Activated T-cell treated with anti-CD3 and anti-CD28 coated beads, Interleukin-2, amount 50 U/mL, for 1 hour (primary cell): ENCODE results near the gene ADIPOR1.
"Not testable (repeated sequence)": the region's sequence is repeated elsewhere in the genome, so short reads cannot be mapped to it uniquely, and the experiment has no call there.

Experiments
- DNase-seq: peaks from one replicate; pipeline ENCODE4 v3.0.0-alpha.2; 2020

Gene ADIPOR1, protein sequence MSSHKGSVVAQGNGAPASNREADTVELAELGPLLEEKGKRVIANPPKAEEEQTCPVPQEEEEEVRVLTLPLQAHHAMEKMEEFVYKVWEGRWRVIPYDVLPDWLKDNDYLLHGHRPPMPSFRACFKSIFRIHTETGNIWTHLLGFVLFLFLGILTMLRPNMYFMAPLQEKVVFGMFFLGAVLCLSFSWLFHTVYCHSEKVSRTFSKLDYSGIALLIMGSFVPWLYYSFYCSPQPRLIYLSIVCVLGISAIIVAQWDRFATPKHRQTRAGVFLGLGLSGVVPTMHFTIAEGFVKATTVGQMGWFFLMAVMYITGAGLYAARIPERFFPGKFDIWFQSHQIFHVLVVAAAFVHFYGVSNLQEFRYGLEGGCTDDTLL

DNA sequence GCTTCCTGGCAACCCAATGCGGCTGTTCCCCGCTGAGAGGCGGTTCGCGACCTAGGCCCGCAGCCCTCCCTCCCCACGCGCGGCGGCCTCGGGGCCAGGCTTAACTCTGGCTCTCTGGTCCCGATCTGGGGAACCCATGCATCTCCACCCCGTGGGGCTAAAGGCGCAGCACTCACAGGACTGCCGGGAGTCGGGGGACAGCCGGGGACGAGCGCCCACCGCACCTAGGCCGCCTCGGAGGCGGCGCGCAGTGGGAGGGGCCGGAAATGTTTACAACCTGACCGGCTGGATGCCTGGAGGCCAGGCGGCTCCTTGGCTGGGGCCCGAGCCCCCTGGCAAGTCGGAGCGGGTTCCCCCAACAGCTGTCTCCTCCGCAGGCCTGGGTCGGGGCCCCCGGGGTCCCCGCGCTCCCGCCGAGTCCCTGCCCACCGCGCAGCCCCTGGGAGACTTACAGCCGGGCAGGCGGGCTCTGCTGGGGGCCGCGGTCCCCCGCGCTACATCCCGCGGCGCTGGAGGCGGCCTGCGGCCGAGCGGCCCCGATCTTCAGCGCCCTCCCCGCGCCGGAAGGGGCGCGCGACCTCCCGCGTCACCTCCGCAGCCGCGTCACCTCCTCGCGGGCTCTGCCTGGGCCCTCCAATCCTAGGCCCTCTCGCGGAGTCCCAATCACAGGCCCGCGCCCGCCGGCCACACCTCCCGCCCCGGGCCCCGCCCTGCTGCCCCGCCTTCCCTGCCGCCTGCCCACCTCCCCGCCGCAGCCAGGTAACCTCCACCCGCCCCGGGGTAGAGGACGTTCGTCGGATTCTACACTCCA, at the start of gene ADIPOR1:
Gene ADIPOR1, minus strand, starts transcription at position 580 of the 811 bp plus-strand sequence. CDS start 7,242 bp downstream, outside the sequence.
- peak; percentile 97 for DNase-seq

DNA sequence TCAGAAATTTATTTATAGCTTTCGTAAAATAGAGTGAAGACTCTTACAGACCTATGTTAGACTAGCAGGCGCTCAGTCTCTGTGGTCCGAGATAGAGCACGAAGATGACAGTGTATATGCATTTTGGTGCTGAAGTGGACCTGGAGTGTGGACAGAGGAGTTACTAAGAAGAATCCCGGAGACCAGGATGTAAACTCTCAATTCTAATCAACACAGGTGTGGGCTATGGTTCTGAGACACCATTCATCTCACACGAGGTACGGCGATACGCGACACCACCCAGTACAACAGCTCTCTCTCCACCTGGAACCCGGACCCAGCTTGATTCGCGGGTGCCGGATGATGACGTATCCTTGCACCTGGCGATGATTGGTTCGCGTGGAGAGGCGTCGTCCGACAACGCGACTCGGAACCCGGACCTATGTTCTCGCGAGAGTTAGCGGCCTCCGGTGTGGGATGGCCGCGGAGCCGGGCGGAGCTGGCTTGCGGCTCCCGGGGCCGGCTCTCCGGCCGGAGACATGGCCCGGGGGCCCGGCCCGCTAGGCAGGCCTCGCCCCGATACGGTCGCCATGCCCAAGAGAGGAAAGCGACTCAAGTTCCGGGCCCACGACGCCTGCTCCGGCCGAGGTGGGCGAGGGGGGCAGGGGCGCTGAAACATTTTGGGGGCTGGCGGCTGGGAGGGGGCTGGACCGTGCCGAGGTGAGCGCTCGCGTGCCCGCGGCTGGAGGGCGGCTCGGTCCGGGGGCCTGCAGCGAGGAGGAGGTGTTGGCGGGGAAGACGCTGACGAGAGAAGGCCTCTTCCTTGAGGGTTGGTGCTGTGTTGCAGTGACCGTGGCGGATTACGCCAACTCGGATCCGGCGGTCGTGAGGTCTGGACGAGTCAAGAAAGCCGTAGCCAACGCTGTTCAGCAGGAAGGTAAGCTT, 49.1 kb upstream of the ADIPOR1 start, which contains the start of gene TMEM183A:
Gene TMEM183A, plus strand, starts transcription at position 427 of the 924 bp plus-strand sequence. Its CDS starts 92 bp downstream, at position 519.
- DNase-seq = peak; percentile 92

DNA sequence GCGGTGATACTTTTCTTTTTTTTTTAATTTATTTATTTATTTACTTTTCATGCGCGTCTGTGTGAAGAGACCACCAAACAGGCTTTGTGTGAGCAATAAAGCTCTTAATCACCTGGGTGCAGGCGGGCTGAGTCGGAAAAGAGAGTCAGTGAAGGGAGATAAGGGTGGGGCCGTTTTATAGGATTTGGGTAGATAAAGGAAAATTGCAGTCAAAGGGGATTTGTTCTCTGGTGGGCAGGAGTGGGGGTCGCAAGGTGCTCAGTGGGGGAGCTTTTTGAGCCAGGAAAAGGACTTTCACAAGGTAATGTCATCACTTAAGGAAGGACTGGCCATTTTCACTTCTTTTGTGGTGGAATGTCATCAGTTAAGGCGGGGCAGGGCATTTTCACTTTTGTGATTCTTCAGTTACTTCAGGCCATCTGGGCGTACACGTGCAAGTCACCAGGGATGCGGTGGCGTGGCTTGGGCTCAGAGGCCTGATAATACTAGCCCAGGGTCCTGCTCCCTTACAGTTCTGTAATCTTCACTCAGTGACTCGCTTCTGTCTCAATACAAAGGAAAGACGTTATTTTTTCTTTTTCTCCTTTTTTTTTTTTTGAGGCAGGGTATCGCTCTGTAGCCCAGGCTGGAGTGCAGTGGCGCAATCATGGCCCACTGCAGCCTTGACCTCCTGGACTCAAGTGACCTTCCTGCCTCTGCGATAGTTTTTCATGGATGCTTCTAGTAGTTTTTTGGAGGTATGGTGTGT, 47.5 kb upstream of the ADIPOR1 start:
- DNase-seq = not testable (repeated sequence)

DNA sequence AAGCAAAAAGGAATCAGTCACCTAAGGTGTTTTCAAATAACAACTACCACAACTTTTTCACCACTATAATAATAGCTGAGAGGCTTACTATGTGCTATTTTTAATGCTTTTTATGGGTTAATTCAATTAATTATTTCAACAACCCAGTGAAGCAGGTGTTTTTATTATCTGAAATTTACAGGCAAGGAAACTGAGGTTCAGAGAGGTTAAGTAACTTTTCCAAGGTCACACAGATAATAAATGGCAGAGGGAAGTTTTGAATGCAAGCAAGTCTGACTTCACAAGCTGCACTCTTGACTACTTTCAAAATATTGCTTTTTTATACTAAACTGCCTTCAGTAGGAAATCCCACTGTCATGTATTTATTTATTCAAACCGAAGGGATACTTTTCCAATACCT, 44.8 kb upstream of the ADIPOR1 start:
- DNase-seq = no peak

DNA sequence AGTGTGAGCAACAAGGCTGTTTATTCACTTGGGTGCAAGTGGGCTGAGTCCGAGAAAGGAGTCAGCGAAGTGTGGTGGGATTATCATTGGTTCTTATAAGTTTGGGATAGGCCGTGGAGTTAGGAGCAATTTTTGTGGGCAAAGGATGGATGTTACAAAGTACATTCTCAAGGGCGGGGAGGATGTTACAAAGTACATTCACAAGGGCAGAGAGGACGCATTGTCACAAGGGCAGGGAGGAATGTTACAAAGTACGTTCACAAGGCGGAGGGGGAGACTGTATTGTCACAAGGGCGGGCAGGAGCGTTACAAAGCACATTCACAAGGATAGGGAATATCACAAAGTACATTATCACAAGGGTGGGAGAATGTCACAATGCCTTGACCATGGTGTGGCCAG, 43.9 kb upstream of the ADIPOR1 start:
- no peak for DNase-seq

DNA sequence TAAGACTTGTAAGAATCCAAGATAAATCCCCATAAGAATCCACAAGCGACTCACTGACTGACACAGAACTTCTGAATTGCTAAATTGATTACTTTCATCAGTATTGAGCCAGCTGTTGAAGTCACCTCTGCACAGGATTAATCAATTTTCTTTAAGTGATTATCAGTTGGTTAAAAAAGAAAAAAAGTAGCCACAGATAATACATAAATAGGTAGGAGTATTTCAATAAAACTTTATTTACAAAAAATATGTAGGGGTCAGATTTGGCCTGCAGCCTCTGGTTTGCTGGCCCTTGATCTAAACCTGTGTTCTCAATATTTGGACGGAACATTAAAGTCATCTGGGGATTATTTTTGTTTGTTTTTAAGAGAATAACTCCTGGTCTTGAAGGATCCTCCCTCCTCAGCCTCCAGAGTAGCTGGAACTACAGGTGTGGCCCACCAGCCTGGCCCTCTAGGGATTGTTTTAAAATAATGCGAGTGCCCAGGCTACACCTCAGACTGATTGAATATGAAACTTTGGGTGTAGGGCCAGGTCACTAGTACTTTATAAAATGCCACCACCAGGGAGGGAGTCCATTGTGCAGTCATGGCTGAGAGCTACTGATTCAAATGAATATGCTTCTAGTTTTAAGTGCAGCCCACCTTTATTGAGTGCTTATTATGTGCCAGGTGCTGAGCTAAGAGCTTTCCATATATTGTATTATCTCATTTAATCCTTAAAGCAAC, 42.3 kb upstream of the ADIPOR1 start:
- DNase-seq = no peak

DNA sequence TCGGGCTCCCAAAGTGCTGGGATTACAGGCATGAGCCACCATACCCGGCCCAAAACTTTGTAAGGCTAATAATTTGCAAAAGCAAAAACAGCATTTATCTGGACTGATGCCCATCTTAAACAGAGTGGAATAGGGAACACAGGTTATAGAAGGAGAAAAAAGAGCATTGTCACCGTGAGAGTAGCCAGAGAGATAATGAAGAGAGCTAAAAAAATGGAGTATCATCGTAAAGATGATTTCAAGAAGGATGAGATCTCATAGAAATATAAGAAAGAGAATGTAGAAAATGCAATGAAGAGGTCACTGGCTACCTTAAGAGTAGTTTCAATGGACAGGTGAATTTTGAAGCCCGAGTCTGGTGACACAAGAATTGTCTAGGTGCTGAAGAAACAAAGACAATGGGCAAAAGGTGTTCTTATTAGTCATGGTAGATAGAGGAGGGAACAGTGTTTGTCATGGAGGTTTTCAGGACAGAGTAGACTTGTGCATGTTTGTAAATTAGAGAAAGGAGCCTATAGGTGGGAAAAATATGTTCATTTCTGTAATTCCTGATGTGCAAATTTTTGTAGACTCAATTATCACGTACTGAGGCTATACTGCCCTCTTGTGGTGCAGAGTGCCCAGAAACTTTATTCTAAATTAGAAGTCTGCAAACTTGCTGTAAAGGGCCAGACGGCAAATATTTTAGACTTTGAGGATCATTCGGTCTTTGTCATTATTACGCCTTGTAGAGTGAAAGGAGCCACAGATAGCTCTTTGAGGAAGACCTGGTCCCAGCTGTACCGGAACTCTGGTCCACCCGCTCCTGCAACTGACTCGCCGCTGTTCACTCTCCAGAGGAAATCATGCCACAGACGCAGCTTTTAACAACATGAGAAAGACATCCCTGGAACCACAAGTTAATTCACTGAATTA, 41.0 kb upstream of the ADIPOR1 start:
- peak; percentile 33 for DNase-seq

DNA sequence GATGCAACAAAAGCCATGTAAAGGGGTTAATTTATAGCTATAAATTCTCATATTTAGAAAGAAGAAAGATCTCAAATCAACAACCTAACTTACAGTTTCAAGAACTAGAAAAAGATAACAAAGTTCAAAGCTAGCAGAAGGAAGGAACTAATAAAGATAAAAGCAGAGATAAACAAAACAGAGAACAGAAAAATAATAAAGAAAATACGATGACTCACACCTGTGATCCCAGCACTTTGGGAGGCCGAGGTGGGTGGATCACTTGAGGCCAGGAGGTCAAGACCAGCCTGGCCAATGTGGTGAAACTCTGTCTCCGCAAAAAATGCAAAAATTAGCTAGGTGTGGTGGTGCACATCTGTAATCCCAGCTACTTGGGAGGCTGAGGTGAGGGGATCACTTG, 36.6 kb upstream of the ADIPOR1 start:
- no peak for DNase-seq

DNA sequence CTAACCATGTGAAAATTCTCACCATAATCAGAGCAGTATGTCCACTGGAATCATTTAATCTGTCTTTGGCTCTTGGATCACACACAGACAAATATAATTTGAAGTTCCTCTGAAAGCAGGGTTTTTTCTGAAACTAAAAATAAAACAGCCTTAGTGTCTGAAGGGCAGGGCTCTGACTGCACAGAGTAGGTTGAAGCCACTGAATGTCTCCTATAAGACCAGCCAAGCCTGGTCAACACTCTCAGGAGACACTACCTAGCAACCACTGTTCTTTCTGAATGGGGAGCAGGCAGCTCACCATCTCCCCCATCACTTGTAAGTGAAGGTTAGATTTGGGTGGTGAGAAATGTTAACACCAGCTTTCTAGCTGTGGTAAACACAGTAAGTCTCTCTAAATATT, 33.0 kb upstream of the ADIPOR1 start:
- DNase-seq = no peak

DNA sequence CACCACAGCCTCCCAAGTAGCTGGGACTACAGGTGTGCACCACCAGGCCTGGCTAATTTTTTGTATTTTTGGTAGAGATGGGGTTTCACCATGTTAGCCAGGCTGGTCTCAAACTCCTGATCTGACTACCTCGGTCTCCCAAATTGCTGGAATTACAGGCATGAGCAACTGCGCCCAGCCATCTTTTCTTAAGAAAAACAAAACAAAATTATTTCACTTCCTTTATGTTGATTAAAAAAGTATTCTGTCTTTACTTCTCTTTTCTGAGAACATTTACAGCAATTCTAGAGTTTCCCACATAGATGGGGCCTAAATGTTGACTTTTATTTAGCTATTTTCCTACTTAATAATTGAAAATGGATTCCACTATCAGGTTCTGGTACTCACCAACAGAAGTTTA, 31.8 kb upstream of the ADIPOR1 start:
- DNase-seq = no peak

DNA sequence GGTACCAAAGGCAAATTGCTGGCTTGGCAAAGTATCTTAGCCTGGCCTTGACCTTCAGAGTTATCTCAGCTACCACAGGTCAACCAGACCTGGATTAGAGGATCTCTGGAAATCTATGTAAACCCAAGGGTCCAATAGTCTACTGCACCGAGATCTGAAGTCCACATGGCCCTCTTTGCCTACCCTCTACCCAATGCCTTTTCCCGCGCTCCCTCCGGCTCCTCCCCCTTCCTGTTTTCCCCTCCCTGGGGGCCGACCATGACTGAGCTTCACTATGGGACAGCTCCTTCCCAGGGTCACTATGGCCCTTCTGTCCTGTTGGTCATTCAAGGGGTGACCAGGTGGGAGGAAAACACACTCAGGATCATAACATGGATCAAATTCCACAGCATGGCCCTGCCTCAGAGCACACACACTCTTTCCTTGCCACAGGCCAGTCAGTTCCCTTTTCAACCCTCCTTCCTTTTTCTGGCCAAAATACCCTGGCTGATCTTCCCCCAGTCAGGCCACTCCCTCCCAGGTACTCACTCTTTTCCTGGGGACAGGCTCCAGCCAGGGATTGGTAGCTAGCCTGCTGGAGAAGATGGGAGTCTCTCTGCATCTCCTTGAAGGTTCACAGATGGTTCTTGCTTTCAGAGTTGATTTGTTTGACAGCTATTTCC, 29.9 kb upstream of the ADIPOR1 start:
- no peak for DNase-seq

DNA sequence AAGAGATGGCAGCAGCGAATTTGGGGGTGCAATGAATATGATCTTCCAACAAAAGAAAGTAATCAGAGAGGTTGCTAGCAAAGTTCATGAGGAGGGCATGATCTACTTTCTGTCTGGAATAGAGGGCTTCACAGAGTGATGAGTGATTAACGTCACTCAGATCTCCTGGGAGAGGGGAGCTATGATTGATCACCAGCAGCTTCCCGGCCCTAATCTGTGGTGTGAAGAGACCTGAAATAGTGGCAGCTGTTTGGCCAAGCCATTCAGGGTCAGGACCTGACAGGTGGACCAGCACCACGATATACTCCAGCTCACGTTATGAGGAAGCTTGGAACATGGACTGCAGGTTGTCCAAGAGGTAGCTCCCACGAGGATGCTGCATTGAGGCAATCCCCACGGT, 29.1 kb upstream of the ADIPOR1 start:
- DNase-seq = no peak

DNA sequence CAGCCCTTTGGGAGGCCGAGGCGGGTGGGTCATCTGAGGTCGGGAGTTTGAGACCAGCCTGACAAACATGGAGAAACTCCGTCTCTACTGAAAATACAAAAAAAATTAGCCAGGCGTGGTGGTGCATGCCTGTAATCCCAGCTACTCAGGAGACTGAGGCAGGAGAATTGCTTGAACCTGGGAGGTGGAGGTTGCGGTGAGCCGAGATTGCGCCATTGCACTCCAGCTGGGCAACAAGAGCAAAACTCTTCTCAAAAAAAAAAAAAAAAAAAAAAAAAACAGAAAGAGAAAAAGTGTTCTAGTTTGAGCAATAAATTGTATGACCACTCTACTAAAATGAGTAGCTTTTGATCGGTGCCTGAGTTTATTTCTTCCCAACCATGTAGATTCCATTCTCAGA, 28.0 kb upstream of the ADIPOR1 start:
- DNase-seq = not testable (repeated sequence)

DNA sequence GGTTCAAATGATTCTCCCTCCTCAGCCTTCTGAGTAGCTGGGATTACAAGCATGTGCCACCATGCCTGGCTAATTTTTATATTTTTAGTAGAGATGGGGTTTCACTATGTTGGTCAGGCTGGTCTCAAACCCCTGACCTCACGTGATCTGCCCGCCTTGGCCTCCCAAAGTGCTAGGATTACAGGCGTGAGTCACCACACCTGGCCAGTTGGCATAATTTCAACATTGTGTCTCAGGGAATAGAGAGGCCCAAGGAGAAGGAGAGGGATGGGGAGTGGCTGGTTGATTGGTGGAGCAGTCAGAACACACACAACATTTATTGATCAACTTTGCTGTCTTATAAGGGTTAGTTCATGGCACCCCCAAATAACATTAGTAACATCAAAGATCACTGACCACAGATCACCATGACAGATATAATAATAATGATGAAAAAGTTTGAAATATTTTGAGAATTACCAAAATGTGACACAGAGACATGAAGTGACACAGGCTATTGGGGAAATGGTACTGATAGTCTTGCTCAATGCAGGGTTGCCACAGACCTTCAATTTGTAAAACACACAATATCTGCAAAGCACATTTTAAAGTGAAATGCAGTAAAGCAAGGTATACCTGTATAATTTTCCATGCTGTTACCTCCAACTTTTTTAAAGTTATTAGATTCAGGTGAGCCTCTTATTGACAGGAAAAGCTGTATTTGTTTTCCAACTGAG, 24.8 kb upstream of the ADIPOR1 start:
- no peak for DNase-seq

DNA sequence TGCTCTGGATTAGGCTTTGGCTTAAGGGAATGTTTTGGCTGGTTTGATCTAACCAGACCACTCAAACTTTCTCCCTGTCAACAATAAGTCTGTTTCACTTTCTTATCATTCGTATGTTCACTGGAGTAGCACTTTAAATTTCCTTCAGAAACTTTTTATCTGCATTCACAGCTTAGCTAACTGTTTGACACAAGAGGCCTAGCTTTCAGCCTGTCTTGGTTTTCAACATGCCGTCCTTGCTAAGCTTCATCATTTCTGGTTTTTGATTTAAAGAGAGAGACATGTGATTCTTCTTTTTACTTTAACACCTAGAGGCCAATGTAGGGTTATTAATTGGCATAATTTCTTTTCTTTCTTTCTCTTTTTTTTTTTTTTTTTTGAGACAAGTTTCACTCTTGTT, 23.8 kb upstream of the ADIPOR1 start:
- DNase-seq = no peak

DNA sequence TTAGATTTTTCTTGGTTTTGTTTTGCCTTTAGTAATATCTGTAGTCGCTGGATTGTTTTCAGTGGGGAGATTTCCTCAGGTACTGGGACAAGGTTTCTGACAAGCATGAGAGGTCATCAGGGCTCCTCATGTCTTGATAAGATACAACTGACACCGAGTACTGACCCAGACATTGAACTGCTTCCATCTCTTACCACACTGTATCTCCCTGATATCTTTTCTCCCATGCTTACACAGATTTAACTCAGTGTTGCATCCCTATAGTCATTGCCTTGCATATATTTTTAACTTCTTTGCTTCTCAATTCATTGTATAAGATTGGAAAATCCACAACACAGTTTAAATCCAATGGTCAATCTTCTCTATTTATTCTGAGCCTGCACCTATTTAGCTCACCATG, 21.3 kb upstream of the ADIPOR1 start:
- DNase-seq = no peak

DNA sequence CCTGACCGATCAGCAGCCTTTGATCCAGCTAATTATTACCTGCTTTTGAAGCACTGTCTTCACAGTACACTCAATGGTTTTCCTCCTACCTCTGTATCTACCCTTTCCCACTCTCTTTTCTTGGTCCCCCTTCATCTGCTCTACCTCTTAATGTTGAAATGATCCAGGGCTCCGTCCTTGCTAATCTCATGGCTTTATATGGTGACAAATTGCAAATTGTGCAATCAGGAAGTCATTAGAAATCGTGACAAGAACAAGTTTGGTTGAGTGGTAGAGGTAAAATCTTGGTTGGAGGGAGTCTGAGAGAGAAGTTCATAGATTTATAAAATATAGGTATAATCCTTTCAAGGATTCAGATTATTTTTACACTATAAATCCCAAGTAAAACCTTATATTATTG, 18.5 kb upstream of the ADIPOR1 start:
- no peak for DNase-seq

DNA sequence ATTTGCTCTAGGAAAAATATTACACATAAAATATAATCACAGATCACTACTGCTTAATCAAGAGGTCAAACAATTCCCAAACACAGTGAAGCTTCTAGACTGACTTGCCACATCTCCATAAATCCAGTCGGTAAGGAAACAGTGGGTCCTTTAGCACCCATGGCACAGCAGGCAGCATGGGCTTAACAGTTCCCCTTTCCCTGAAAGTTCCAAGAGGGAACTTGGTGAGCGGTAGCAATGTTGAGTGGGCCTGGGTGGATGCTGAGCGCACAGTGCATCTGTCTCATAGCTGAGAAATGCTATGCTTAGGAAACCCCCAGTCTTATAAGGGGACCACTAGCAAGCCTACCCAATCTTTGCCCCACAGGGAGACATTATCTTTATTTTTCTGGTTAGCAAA, 16.7 kb upstream of the ADIPOR1 start:
- no peak for DNase-seq

DNA sequence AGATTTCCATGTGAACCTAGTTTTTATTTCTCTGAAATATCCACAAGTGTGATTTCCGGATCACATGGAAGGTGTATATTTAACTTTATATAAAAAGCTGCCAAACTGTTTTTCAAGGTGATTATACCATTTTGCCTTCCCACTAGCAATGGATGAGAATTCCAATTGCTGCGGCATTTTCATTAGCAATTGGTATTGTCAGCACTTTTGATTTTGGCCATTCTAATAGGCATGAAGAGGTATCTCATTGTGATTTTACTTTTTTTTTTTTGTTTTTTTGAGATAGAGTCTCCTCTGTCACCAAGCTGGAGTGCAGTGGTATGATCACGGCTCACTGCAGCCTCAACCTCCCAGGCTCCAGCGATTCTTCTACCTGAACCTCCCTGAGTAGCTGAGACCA, 13.9 kb upstream of the ADIPOR1 start:
- no peak for DNase-seq
